KG1 (cell line): ENCODE results near the gene TRAF3IP1.
"Not testable (repeated sequence)": the region's sequence is repeated elsewhere in the genome, so short reads cannot be mapped to it uniquely, and the experiment has no call there.

Experiments
- DNase-seq: peaks from one replicate; lab custom pipeline; 2025; lab: John Stamatoyannopoulos, UW

Gene TRAF3IP1

GRCh38 chr2:238308177-238308576 lies 12.1 kb upstream of the TRAF3IP1 start:
- DNase-seq, result no peak

- DNase-seq, result not testable (repeated sequence)
Measured at GRCh38 chr2:238310721-238311120, 9.6 kb upstream of the TRAF3IP1 start.

GRCh38 chr2:238313289-238313990 lies 6.9 kb upstream of the TRAF3IP1 start:
- DNase-seq, result no peak

GRCh38 chr2:238313991-238314350 lies 6.3 kb upstream of the TRAF3IP1 start:
- DNase-seq, result no peak

GRCh38 chr2:238314576-238314975 lies 5.7 kb upstream of the TRAF3IP1 start:
- DNase-seq, result no peak

- DNase-seq, result no peak
Measured at GRCh38 chr2:238315031-238315595, 5.2 kb upstream of the TRAF3IP1 start.

- DNase-seq, result no peak
Measured at GRCh38 chr2:238320648-238321281, 447 bp downstream of the TRAF3IP1 start.

GRCh38 chr2:238321467-238321866 lies 1.1 kb downstream of the TRAF3IP1 start:
- no peak for DNase-seq

- no peak for DNase-seq
Measured at GRCh38 chr2:238322001-238322411, 1.7 kb downstream of the TRAF3IP1 start.

GRCh38 chr2:238324248-238324647 lies 3.9 kb downstream of the TRAF3IP1 start:
- not testable (repeated sequence) for DNase-seq

GRCh38 chr2:238325694-238326093 lies 5.4 kb downstream of the TRAF3IP1 start:
- no peak for DNase-seq

GRCh38 chr2:238326801-238327365 lies 6.6 kb downstream of the TRAF3IP1 start:
- DNase-seq, result no peak

GRCh38 chr2:238327751-238328150 lies 7.4 kb downstream of the TRAF3IP1 start:
- DNase-seq, result no peak

GRCh38 chr2:238330391-238330790 lies 10.1 kb downstream of the TRAF3IP1 start:
- no peak for DNase-seq

GRCh38 chr2:238331916-238332315 lies 11.6 kb downstream of the TRAF3IP1 start:
- no peak for DNase-seq

GRCh38 chr2:238334885-238335284 lies 14.6 kb downstream of the TRAF3IP1 start:
- no peak for DNase-seq

GRCh38 chr2:238335591-238335990 lies 15.3 kb downstream of the TRAF3IP1 start:
- DNase-seq, result not testable (repeated sequence)

GRCh38 chr2:238336151-238336550 lies 15.8 kb downstream of the TRAF3IP1 start:
- no peak for DNase-seq

GRCh38 chr2:238336793-238337444 lies 16.6 kb downstream of the TRAF3IP1 start:
- DNase-seq, result no peak

GRCh38 chr2:238337846-238338245 lies 17.5 kb downstream of the TRAF3IP1 start:
- DNase-seq, result no peak

GRCh38 chr2:238338710-238339394 lies 18.5 kb downstream of the TRAF3IP1 start:
- no peak for DNase-seq

GRCh38 chr2:238339395-238339780 lies 19.1 kb downstream of the TRAF3IP1 start:
- no peak for DNase-seq
